B cell (primary cell): ENCODE data around the gene PTGES2.

Source experiments
- EZH2 ChIP-seq: IDR thresholded peaks from 2 replicates; pipeline ENCODE4 v1.6.1; 2012; ENCODE audit warnings: borderline replicate concordance, low read depth, mild to moderate bottlenecking, moderate library complexity, low read length; ENCODE audit not compliant: insufficient read depth, poor library complexity, severe bottlenecking
- TF ChIP-seq, protein P1 (sequence below): fragments of 200-600 bp; IDR thresholded peaks from one replicate; pipeline ENCODE4 v1.8.0; 2022; ENCODE audit warnings: antibody characterized with exemption, mild to moderate bottlenecking

DNA sequence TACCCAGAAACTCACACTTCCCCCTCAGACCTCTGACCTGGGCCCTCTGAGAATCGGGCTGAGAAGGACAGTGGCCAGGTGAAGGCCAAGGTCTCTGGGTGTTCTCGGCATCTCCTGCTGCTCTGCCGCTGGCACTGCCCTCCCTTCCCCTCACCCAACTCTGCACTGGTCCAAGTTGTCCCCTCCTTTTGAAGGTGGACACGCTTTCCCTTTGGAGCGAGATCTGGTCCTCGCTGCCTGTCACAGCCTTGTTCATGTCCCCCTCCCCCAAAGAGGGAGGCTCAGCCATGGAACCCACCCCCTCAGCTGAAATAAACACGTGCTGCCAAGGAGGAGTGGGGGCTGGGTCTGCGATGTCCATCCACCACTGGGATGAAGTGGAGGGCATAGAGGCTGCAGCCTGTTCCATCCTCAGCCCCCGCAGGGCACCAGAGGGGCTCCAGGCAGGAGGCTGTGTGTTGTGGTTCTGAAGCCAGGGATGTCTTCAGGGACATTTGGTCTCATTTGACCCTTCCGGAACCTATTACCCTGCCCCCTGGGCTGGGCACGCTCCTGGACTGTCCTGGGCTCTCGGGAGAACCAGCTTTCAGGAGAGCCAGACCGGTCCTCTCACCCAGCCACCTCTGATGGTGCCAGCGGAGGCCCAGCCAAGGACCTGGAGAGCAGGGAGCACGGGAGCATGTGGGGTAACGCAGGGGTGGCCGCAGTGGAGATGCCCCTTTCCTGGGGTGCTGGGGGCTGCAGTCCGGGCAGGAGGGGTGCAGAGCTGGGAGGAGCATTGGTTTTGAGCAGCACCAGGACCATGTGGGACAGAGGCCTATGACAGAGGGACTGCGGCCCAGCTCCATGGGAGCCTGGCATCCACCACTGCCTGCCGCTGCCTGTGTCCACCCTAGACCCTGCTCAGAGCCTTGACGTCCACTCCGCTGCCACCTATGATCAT lies 17.0 kb upstream of the PTGES2 start:
- TF ChIP-seq, protein P1, sequence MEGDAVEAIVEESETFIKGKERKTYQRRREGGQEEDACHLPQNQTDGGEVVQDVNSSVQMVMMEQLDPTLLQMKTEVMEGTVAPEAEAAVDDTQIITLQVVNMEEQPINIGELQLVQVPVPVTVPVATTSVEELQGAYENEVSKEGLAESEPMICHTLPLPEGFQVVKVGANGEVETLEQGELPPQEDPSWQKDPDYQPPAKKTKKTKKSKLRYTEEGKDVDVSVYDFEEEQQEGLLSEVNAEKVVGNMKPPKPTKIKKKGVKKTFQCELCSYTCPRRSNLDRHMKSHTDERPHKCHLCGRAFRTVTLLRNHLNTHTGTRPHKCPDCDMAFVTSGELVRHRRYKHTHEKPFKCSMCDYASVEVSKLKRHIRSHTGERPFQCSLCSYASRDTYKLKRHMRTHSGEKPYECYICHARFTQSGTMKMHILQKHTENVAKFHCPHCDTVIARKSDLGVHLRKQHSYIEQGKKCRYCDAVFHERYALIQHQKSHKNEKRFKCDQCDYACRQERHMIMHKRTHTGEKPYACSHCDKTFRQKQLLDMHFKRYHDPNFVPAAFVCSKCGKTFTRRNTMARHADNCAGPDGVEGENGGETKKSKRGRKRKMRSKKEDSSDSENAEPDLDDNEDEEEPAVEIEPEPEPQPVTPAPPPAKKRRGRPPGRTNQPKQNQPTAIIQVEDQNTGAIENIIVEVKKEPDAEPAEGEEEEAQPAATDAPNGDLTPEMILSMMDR, result no peak
- TF ChIP-seq EZH2, result no peak
